Measurements from ENCODE around the gene ARMC7.

- TF ChIP-seq CTCF (conservative IDR thresholded peaks at IDR 0.05; ENCODE audit: low read depth, low read length) (no peak), EZH2 (IDR thresholded peaks at IDR 0.05; ENCODE audit: borderline replicate concordance, low read depth, low read length, poor library complexity, severe bottlenecking) (no peak)
Measured at GRCh38 chr17:75118307-75118706, 8.5 kb downstream of the ARMC7 start.

All from A673 (cell line).